GM23338 (cell line): ENCODE measurements around the gene AMBRA1. TPM values are rescaled to one million over a fixed set of nuclear protein-coding genes. Genes with fewer than 3 reads are reported as not detected.

Source experiments
- ATAC-seq: fragments of 200-7000 bp; cut with Tn5 transposase; 3 replicates; pipeline ENCODE4 v1.9.1; 2020
- DNase-seq: peaks from one replicate; pipeline ENCODE4 v3.0.0-alpha.2; 2015; ENCODE audit warnings: low spot score
- H2AFZ ChIP-seq: fragments of 200-600 bp; sonication (generic); 2 replicates; pipeline ENCODE4 v1.8.0; 2016; ENCODE audit warnings: antibody characterized with exemption, mild to moderate bottlenecking, moderate library complexity
- H3F3A ChIP-seq: fragments of 200-600 bp; sonication (generic); replicated peaks from 2 replicates; pipeline ENCODE4 v1.8.0; 2017; ENCODE audit warnings: antibody characterized with exemption, mixed run types, low read depth
- H3K27ac ChIP-seq: fragments of 200-600 bp; sonication (generic); 2 replicates; pipeline ENCODE4 v1.6.1; 2016; ENCODE audit warnings: low read depth
- H3K27me3 ChIP-seq: fragments of 200-600 bp; sonication (generic); 2 replicates; pipeline ENCODE4 v1.8.0; 2016; ENCODE audit warnings: mild to moderate bottlenecking, mixed run types, moderate library complexity; ENCODE audit not compliant: insufficient read depth
- H3K36me3 ChIP-seq: fragments of 200-600 bp; sonication (generic); 2 replicates; pipeline ENCODE4 v1.8.0; 2016; ENCODE audit warnings: mild to moderate bottlenecking; ENCODE audit not compliant: insufficient read depth
- H3K4me1 ChIP-seq: fragments of 200-600 bp; sonication (generic); 2 replicates; pipeline ENCODE4 v1.8.0; 2016; ENCODE audit warnings: mild to moderate bottlenecking, moderate library complexity; ENCODE audit not compliant: insufficient read depth
- H3K4me2 ChIP-seq: fragments of 200-600 bp; sonication (generic); 2 replicates; pipeline ENCODE4 v1.7.1; 2017; ENCODE audit warnings: mixed run types
- H3K4me3 ChIP-seq: fragments of 200-600 bp; sonication (generic); 2 replicates; pipeline ENCODE4 v1.6.1; 2016; ENCODE audit warnings: mixed run types
- H3K79me2 ChIP-seq: fragments of 200-600 bp; sonication (generic); replicated peaks from 2 replicates; pipeline ENCODE4 v1.8.0; 2017; ENCODE audit warnings: mild to moderate bottlenecking; ENCODE audit not compliant: insufficient read depth
- H3K9me2 ChIP-seq: fragments of 200-600 bp; sonication (generic); 2 replicates; pipeline ENCODE4 v1.8.0; 2017; ENCODE audit not compliant: insufficient read depth
- H4K20me1 ChIP-seq: fragments of 200-600 bp; sonication (generic); replicated peaks from 2 replicates; pipeline ENCODE4 v1.8.0; 2017; ENCODE audit warnings: mild to moderate bottlenecking; ENCODE audit not compliant: insufficient read depth
- H3K27ac Mint-ChIP-seq: 2 replicates; pipeline ENCODE4 v1.8.0; 2020; ENCODE audit warnings: inconsistent platforms, mild to moderate bottlenecking, moderate library complexity, mixed read lengths
- H3K27me3 Mint-ChIP-seq: 3 replicates; pipeline ENCODE4 v1.8.0; 2022; ENCODE audit warnings: low read depth, mild to moderate bottlenecking, moderate library complexity, mixed read lengths, inconsistent platforms; ENCODE audit not compliant: insufficient read depth, poor library complexity
- H3K36me3 Mint-ChIP-seq: 3 replicates; pipeline ENCODE4 v1.8.0; 2021; ENCODE audit warnings: low read depth, mild to moderate bottlenecking, inconsistent platforms, moderate library complexity, mixed read lengths
- H3K4me1 Mint-ChIP-seq: 3 replicates; pipeline ENCODE4 v1.8.0; 2020; ENCODE audit warnings: mild to moderate bottlenecking, inconsistent platforms, mixed read lengths
- H3K4me3 Mint-ChIP-seq: 3 replicates; pipeline ENCODE4 v1.8.0; 2021; ENCODE audit warnings: moderate library complexity, mild to moderate bottlenecking, inconsistent platforms, mixed read lengths
- H3K9me3 Mint-ChIP-seq: 3 replicates; pipeline ENCODE4 v1.8.0; 2020; ENCODE audit warnings: moderate library complexity, mild to moderate bottlenecking, inconsistent platforms, mixed read lengths
- CTCF ChIP-seq, 2 experiments: fragments of 200-600 bp in 1 of 2; sonication (generic) in 1 of 2; conservative IDR thresholded peaks; 2 replicates each; pipeline versions ENCODE4 v1.5.1 to v1.6.1; 2016 to 2017; ENCODE audit warnings: antibody characterized with exemption in 2 of 2, low read depth in 2 of 2, mild to moderate bottlenecking in 2 of 2, moderate library complexity in 1 of 2
- EZH2 ChIP-seq: fragments of 200-600 bp; sonication (generic); IDR thresholded peaks from one replicate; pipeline ENCODE4 v1.8.0; 2017; ENCODE audit warnings: antibody characterized with exemption, mild to moderate bottlenecking, low read depth; ENCODE audit not compliant: unreplicated experiment
- EZH2phosphoT487 ChIP-seq: fragments of 200-600 bp; sonication (generic); IDR thresholded peaks from one replicate; pipeline ENCODE4 v1.8.1; 2018; ENCODE audit warnings: antibody characterized with exemption; ENCODE audit not compliant: unreplicated experiment
- JUNB ChIP-seq: IDR thresholded peaks from one replicate; pipeline ENCODE4 v1.6.1; 2016; ENCODE audit warnings: antibody characterized with exemption; ENCODE audit not compliant: unreplicated experiment
- NANOG ChIP-seq: IDR thresholded peaks from 2 replicates; pipeline ENCODE4 v1.6.1; 2016; ENCODE audit warnings: antibody characterized with exemption, borderline replicate concordance
- POLR2AphosphoS5 ChIP-seq: IDR thresholded peaks from 2 replicates; pipeline ENCODE4 v1.6.1; 2016; ENCODE audit warnings: antibody characterized with exemption, low read depth
- REST ChIP-seq: IDR thresholded peaks from one replicate; pipeline ENCODE4 v1.6.1; 2018; ENCODE audit warnings: antibody characterized with exemption; ENCODE audit not compliant: unreplicated experiment
- STAT1 ChIP-seq: IDR thresholded peaks from one replicate; pipeline ENCODE4 v1.6.1; 2016; ENCODE audit warnings: antibody characterized with exemption; ENCODE audit not compliant: unreplicated experiment
- ZNF114 ChIP-seq: fragments of 250-450 bp; sonication (Bioruptor Pico); IDR thresholded peaks from 2 replicates; pipeline ENCODE4 v1.5.0; 2020; ENCODE audit warnings: mild to moderate bottlenecking, moderate library complexity
- polyA plus RNA-seq: library from polyadenylated mRNA; unstranded; fragments of >200 nt; fragmentation: Nextera tagmentation; extraction: Ambion mirVana; gene quantifications from 2 replicates; pipeline ENCODE4 v1.2.1, GENCODE V29; 2016
- total RNA-seq: library from RNA; depleted of rRNA; stranded (reverse); fragments of >200 nt; shearing (Covaris generic); gene quantifications from 2 replicates; pipeline ENCODE4 v1.2.3, GENCODE V29; 2014

Gene AMBRA1
- total and polyA plus RNA-seq, 2 experiments from 2014 or later = 8.3 to 34.8 TPM

- TF ChIP-seq JUNB = no peak
- peak; percentile 81 for TF ChIP-seq POLR2AphosphoS5
- TF ChIP-seq CTCF (conservative IDR thresholded peaks at IDR 0.05; ENCODE audit: low read depth in 2 of 2) = no peak
- no peak for TF ChIP-seq STAT1
These were observed at the start of gene AMBRA1 (continued) for GRCh38 chr11:46593550-46594373.

GRCh38 chr11:46643531-46643930, 49.7 kb upstream of the AMBRA1 start:
- Mint-ChIP-seq H3K36me3 (peaks cover 36% of the 10 kb centered on the region; the same call in 2 of the 3 replicates), H3K27ac (no peak overlapping the region), H3K4me1 (no peaks in the 10 kb centered on the region), H3K4me3 (no peak overlapping the region), H3K9me3 (no peaks in the 10 kb centered on the region; the same call in 2 of the 3 replicates), H3K27me3 (peaks cover 2% of the 10 kb centered on the region)
- Histone ChIP-seq H3K79me2 (0 out of 2 replicates have a peak, but pooled peaks cover 4% of the 10 kb centered on the region), H4K20me1 (peaks cover 12% of the 10 kb centered on the region; the same call in 1 of the 2 replicates), H3K9me2 (0 out of 2 replicates have a peak, but pooled peaks cover 7% of the 10 kb centered on the region), H2AFZ (no peak overlapping the region), H3K4me2 (no peak overlapping the region), H3K27ac (0 out of 2 replicates have a peak overlapping the region, but pooled peaks have one; percentile 30), H3F3A (no peaks in the 10 kb centered on the region), H3K36me3 (peaks cover 5% of the 10 kb centered on the region), H3K27me3 (no peaks in the 10 kb centered on the region), H3K4me3 (no peak overlapping the region), H3K4me1 (no peaks in the 10 kb centered on the region)
- DNase-seq (no peak), ATAC-seq (no peak)
- TF ChIP-seq ZNF114 (CRISPR knock-in tag) (no peak), EZH2phosphoT487 (no peak), NANOG (no peak), STAT1 (no peak), EZH2 (no peak), REST (no peak), CTCF (conservative IDR thresholded peaks at IDR 0.05; ENCODE audit: low read depth in 2 of 2) (no peak)
